ENCODE results near the gene FAM13B. TPM values are rescaled to one million over a fixed set of nuclear protein-coding genes. Genes with fewer than 3 reads are reported as not detected.

The FAM13B gene
- total and polyA plus RNA-seq, 10 of the 15 experiments (the other 5 are each of a cell fraction or from before 2014, with no cell fraction given), result 3.6 to 30.0 (median 20.3) TPM

GRCh38 chr5:138054847-138055558, 22.1 kb upstream of the FAM13B start:
- H3K4me3 ChIP-seq, result no peak overlapping the region
- ChIA-PET SMC1A (ENCODE audit: uncharacterized antibody, unreplicated experiment) (interaction anchor here (1.0 to 2.4 kb wide), 3 partner anchors 14 to 33 kb away, joined by 3 to 12 read pairs (median 10); no protein-coding TSS in a partner anchor), CTCF (interaction anchor here (0.7 to 4.9 kb wide), 5 partner anchors 10 to 23 kb away, joined by 3 to 50 read pairs (median 6); no protein-coding TSS in a partner anchor), RAD21 (ENCODE audit: unreplicated experiment) (no interaction called here), POLR2A (interaction anchor here (0.6 to 1.2 kb wide), 3 partner anchors 16 to 21 kb away, joined by 3 to 4 read pairs (median 3); no protein-coding TSS in a partner anchor)
- H2AFZ ChIP-seq (ENCODE audit: control insufficient read depth, low read depth, low read length), result no peak overlapping the region
- DNase-seq (ENCODE audit: low read depth, low spot score) (no peak), FAIRE-seq (no peak), ATAC-seq (no peak)
- in situ Hi-C loops (cut with MboI), result no loop called here
- no peaks in the 10 kb centered on the region for H3K36me3 ChIP-seq (ENCODE audit: control insufficient read depth in 2 of 2, insufficient read depth in 2 of 2, low read length in 1 of 2)
- no TSS peak for BruUV-seq (replicated peaks)
- H3K27me3 ChIP-seq (replicated peaks in 1 of 2; ENCODE audit: control insufficient read depth in 2 of 2, insufficient read depth in 2 of 2, low read length in 1 of 2), result no peaks in the 10 kb centered on the region
- no peak overlapping the region for H3K9ac ChIP-seq (ENCODE audit: control insufficient read depth, insufficient read depth, low read length)
- 39% methylated on average over 13 of the region's 13 CpGs for WGBS (ENCODE audit: insufficient coverage, insufficient replicate concordance, low lambda C conversion rate, missing lambda C conversion rate)
- H3K27ac ChIP-seq (ENCODE audit: control insufficient read depth, insufficient read depth), result no peak overlapping the region
- H3K4me1 ChIP-seq (ENCODE audit: control insufficient read depth, insufficient read depth, low read length), result no peaks in the 10 kb centered on the region
- no peaks in the 10 kb centered on the region for H3K79me2 ChIP-seq (ENCODE audit: control insufficient read depth, insufficient read depth, low read length)
- no peaks in the 10 kb centered on the region for H4K20me1 ChIP-seq (ENCODE audit: control insufficient read depth, insufficient read depth)
- intact Hi-C loops (cut with micrococcal nuclease; ENCODE audit: unreplicated experiment), result no loop called here
- H3K9me3 ChIP-seq (replicated peaks; ENCODE audit: control insufficient read depth, insufficient read depth, low read length), result no peaks in the 10 kb centered on the region
- H3K4me2 ChIP-seq (ENCODE audit: control insufficient read depth, insufficient read depth), result no peak overlapping the region
- TF ChIP-seq, protein P1, sequence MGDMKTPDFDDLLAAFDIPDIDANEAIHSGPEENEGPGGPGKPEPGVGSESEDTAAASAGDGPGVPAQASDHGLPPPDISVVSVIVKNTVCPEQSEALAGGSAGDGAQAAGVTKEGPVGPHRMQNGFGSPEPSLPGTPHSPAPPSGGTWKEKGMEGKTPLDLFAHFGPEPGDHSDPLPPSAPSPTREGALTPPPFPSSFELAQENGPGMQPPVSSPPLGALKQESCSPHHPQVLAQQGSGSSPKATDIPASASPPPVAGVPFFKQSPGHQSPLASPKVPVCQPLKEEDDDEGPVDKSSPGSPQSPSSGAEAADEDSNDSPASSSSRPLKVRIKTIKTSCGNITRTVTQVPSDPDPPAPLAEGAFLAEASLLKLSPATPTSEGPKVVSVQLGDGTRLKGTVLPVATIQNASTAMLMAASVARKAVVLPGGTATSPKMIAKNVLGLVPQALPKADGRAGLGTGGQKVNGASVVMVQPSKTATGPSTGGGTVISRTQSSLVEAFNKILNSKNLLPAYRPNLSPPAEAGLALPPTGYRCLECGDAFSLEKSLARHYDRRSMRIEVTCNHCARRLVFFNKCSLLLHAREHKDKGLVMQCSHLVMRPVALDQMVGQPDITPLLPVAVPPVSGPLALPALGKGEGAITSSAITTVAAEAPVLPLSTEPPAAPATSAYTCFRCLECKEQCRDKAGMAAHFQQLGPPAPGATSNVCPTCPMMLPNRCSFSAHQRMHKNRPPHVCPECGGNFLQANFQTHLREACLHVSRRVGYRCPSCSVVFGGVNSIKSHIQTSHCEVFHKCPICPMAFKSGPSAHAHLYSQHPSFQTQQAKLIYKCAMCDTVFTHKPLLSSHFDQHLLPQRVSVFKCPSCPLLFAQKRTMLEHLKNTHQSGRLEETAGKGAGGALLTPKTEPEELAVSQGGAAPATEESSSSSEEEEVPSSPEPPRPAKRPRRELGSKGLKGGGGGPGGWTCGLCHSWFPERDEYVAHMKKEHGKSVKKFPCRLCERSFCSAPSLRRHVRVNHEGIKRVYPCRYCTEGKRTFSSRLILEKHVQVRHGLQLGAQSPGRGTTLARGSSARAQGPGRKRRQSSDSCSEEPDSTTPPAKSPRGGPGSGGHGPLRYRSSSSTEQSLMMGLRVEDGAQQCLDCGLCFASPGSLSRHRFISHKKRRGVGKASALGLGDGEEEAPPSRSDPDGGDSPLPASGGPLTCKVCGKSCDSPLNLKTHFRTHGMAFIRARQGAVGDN (IDR thresholded peaks at IDR 0.05), result no peak
- TF ChIP-seq MTA2 (IDR thresholded peaks at IDR 0.05; ENCODE audit: low read depth) (no peak), PAX8 (IDR thresholded peaks at IDR 0.05) (no peak), ZNF384 (IDR thresholded peaks at IDR 0.05; ENCODE audit: borderline replicate concordance, low read depth, low read length) (no peak), ASH2L (IDR thresholded peaks at IDR 0.05; ENCODE audit: borderline replicate concordance, low read depth) (no peak), SIX5 (IDR thresholded peaks at IDR 0.05; ENCODE audit: low read depth, low read length, severe bottlenecking) (no peak), SUPT20H (IDR thresholded peaks at IDR 0.05; ENCODE audit: borderline replicate concordance, control insufficient read depth, low read depth, low read length) (no peak), KDM1A (IDR thresholded peaks at IDR 0.05; ENCODE audit: borderline replicate concordance) (no peak), IRF5 (IDR thresholded peaks at IDR 0.05; ENCODE audit: borderline replicate concordance) (no peak), BRCA1 (IDR thresholded peaks at IDR 0.05; ENCODE audit: low read depth, low read length) (no peak), SP1 (IDR thresholded peaks at IDR 0.05; ENCODE audit: low read depth, low read length) (no peak), SPI1 (IDR thresholded peaks at IDR 0.05; ENCODE audit: borderline replicate concordance, insufficient read depth, low read depth, low read length) (no peak), PML (IDR thresholded peaks at IDR 0.05; ENCODE audit: low read length) (no peak)
- TF ChIP-seq, protein P2, sequence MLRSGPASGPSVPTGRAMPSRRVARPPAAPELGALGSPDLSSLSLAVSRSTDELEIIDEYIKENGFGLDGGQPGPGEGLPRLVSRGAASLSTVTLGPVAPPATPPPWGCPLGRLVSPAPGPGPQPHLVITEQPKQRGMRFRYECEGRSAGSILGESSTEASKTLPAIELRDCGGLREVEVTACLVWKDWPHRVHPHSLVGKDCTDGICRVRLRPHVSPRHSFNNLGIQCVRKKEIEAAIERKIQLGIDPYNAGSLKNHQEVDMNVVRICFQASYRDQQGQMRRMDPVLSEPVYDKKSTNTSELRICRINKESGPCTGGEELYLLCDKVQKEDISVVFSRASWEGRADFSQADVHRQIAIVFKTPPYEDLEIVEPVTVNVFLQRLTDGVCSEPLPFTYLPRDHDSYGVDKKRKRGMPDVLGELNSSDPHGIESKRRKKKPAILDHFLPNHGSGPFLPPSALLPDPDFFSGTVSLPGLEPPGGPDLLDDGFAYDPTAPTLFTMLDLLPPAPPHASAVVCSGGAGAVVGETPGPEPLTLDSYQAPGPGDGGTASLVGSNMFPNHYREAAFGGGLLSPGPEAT (IDR thresholded peaks at IDR 0.05; ENCODE audit: low read depth), result no peak
- TF ChIP-seq, protein P3, sequence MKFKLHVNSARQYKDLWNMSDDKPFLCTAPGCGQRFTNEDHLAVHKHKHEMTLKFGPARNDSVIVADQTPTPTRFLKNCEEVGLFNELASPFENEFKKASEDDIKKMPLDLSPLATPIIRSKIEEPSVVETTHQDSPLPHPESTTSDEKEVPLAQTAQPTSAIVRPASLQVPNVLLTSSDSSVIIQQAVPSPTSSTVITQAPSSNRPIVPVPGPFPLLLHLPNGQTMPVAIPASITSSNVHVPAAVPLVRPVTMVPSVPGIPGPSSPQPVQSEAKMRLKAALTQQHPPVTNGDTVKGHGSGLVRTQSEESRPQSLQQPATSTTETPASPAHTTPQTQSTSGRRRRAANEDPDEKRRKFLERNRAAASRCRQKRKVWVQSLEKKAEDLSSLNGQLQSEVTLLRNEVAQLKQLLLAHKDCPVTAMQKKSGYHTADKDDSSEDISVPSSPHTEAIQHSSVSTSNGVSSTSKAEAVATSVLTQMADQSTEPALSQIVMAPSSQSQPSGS (IDR thresholded peaks at IDR 0.05; ENCODE audit: low read length), result no peak

All from GM12878 (cell line).